ENCODE measurements around the gene ARHGAP9.

Gene ARHGAP9

DNA sequence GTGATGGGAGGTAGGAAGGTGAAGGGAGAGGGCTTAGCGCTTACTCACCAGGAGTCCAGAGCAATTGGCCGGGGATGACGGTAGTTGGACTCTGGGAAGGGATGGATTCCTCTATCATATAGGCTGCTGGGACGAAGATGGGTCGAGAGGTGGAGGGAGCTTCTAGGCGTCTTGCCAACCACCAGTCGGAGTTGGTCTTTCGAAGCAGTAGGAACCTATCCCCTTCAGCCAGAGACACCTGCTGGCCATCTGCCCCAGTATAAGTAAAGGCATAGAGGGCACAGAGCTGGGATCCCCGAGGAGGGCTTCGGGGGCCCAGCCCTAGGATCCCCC, 657 bp downstream of the ARHGAP9 start:
- Histone ChIP-seq H3K9me3 (ENCODE audit: control insufficient read depth in 2 of 2, low read length in 2 of 2) (no peaks in the 10 kb centered on the region), H3K36me3 (ENCODE audit: control insufficient read depth in 2 of 2, insufficient read depth in 2 of 2, low read length in 2 of 2) (no peaks in the 10 kb centered on the region), H3K27ac (ENCODE audit: low read depth in 2 of 2, low read length in 2 of 2) (peak overlapping the region; percentile 75 to 91), H3K4me1 (ENCODE audit: control insufficient read depth in 2 of 2, insufficient read depth in 2 of 2, low read length in 2 of 2) (peaks cover 26 to 28% of the 10 kb centered on the region in 2 donors), H3K27me3 (ENCODE audit: control insufficient read depth in 2 of 2, insufficient read depth in 2 of 2, low read length in 2 of 2) (peaks cover 13 to 48% of the 10 kb centered on the region in 2 donors), H3K4me3 (ENCODE audit: low read length in 2 of 2) (peak overlapping the region in 1 of 2 donors; percentile 75), H3K9ac (ENCODE audit: low read depth in 1 of 2, low read length in 2 of 2) (peak overlapping the region; percentile 46 to 56)

DNA sequence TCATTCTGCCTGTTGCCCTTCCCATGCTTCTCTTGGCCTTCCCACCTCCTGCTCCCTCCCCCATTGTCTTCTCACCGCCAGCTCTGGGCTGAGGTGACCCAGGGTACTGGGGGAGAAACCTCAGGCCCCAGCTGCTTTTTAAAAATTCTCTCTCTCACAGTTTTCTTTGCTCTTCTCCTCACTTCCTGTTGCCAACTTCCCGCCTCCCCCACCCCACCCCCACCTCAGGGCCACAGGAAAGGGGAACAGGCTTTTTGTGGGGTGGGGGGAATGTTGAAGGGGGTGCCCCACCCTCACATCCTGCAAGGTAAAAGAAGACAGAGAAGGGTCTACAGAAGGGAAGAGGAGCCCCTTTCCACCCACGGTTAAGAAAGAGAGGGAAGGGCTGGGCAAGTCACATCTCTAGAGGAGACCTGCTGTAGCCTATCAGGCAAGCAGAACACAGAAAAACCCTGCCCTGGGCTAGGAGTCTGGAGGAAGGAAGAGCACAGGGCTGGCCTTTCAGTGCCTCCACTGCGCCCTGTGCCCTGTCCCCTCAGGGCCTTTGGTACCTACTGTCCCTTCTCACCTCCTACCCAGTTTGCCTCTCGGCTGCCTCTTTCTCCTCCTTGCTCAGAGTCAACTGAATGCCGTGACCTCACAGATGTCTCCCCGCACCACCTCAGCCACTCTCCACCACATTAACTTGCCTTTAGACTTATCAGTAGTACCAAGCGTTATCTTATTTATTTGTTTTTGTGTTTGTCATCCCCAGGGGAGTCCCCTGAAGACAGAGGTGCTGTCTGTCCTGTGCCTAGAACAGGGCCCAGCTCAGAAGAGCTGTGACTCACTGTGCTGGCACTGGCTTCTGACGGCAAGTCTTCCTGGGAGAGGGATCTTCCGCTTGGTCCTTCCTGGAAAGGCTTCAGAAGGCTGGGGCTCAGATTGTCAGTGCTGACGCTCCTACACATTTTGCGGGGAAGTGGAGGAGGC, 1.7 kb downstream of the ARHGAP9 start:
- Histone ChIP-seq H3K4me1 (ENCODE audit: control insufficient read depth in 2 of 2, insufficient read depth in 2 of 2, low read length in 2 of 2) (peaks cover 26 to 28% of the 10 kb centered on the region in 2 donors), H3K4me3 (ENCODE audit: low read length in 2 of 2) (peak overlapping the region; percentile 42 to 75), H3K9me3 (ENCODE audit: control insufficient read depth in 2 of 2, low read length in 2 of 2) (no peaks in the 10 kb centered on the region), H3K9ac (ENCODE audit: low read depth in 1 of 2, low read length in 2 of 2) (peak overlapping the region; percentile 4 to 74), H3K27me3 (ENCODE audit: control insufficient read depth in 2 of 2, insufficient read depth in 2 of 2, low read length in 2 of 2) (peaks cover 12 to 49% of the 10 kb centered on the region in 2 donors), H3K27ac (ENCODE audit: low read depth in 2 of 2, low read length in 2 of 2) (peak overlapping the region; percentile 75 to 91), H3K36me3 (ENCODE audit: control insufficient read depth in 2 of 2, insufficient read depth in 2 of 2, low read length in 2 of 2) (no peaks in the 10 kb centered on the region)

DNA sequence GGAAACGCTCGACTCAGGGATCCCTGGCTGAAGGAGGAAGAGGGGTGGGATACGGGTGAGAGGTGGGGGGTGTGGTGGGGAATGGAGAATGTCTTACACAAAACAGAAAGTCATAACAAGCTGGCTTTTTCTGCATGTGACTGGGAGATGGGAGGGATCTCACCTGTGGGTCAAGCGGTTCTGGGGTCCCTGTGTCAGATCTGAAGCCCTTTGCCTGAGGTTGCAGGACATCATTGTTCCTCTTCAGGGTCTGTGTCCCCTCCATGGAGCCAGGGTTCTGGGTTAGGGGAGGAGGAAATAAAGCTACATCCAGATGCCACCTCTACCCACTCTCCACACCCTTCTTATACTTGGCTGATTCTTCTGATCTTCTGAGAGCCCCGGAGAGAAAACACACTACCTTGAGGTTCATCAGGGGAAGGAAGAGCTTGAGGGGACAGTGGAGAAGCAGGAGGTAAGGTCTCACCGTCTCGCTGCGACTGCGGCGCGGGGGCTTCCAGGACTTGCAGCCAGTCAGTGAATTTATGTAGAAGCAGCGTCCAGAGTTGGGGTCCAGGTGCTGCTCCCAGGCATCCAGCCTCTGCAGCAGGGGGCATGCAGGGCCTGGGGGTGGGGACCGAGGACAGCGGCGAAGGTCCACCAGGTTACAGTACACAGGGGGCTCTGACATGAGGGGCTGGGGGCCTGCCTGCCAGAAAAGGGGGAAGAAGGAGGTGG, 2.5 kb downstream of the ARHGAP9 start:
- H3K9ac ChIP-seq (ENCODE audit: low read depth in 1 of 2, low read length in 2 of 2), result peak overlapping the region in 1 of 2 donors; percentile 74
- H3K4me3 ChIP-seq (ENCODE audit: low read length in 2 of 2), result peak overlapping the region; percentile 42 to 75
- H3K9me3 ChIP-seq (ENCODE audit: control insufficient read depth in 2 of 2, low read length in 2 of 2), result no peaks in the 10 kb centered on the region
- peak overlapping the region; percentile 75 to 91 for H3K27ac ChIP-seq (ENCODE audit: low read depth in 2 of 2, low read length in 2 of 2)
- H3K27me3 ChIP-seq (ENCODE audit: control insufficient read depth in 2 of 2, insufficient read depth in 2 of 2, low read length in 2 of 2), result peaks cover 12 to 53% of the 10 kb centered on the region in 2 donors
- H3K4me1 ChIP-seq (ENCODE audit: control insufficient read depth in 2 of 2, insufficient read depth in 2 of 2, low read length in 2 of 2), result peaks cover 26 to 28% of the 10 kb centered on the region in 2 donors
- peaks cover 0 to 3% of the 10 kb centered on the region in 2 donors for H3K36me3 ChIP-seq (ENCODE audit: control insufficient read depth in 2 of 2, insufficient read depth in 2 of 2, low read length in 2 of 2)

DNA sequence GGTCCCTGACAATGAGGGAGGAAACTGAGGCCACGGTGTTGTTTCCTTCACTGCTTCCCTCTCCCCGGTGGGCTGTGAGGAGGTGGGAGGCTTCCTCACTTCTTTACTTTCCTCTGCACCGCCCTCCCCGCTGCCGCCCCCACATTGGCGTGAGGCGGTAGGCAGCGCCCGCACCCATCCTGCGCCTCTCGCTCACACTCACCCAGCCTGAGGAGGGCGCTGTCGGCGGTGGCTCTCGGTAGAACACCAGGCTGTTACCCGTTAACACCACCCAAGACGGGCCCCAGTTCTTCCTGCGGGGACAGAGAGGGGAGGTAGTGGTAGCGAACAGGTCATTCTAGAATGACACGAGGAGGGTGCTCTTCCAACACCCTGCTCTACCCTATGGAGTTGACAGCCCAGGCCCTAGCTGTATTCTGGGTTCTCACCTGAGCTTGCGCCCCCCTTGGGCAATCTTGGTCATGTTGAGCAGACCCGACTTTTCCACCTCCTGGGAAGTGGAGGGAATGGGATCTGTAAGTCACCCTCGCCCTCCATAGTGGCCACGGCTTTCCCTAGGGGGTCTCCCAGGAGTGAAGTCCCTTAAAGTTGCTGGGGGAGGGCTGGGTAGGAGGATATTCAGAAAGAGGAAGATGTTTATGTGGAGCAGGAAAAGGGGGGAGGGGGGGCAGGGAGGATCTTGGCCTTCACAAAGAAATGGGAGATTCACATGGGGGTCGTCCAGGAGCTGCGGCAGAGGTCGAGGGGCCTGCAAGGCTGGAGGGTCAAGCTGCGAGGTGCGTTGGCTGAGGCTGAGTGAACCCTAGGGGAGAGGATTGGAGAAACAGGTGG, 3.3 kb downstream of the ARHGAP9 start:
- H3K27me3 ChIP-seq (ENCODE audit: control insufficient read depth in 2 of 2, insufficient read depth in 2 of 2, low read length in 2 of 2), result peaks cover 12 to 50% of the 10 kb centered on the region in 2 donors
- peak overlapping the region in 1 of 2 donors; percentile 74 for H3K9ac ChIP-seq (ENCODE audit: low read depth in 1 of 2, low read length in 2 of 2)
- peak overlapping the region; percentile 42 to 75 for H3K4me3 ChIP-seq (ENCODE audit: low read length in 2 of 2)
- H3K9me3 ChIP-seq (ENCODE audit: control insufficient read depth in 2 of 2, low read length in 2 of 2), result no peaks in the 10 kb centered on the region
- H3K27ac ChIP-seq (ENCODE audit: low read depth in 2 of 2, low read length in 2 of 2), result peak overlapping the region; percentile 10 to 91
- peaks cover 31 to 32% of the 10 kb centered on the region in 2 donors for H3K4me1 ChIP-seq (ENCODE audit: control insufficient read depth in 2 of 2, insufficient read depth in 2 of 2, low read length in 2 of 2)
- peaks cover 0 to 6% of the 10 kb centered on the region in 2 donors for H3K36me3 ChIP-seq (ENCODE audit: control insufficient read depth in 2 of 2, insufficient read depth in 2 of 2, low read length in 2 of 2)

DNA sequence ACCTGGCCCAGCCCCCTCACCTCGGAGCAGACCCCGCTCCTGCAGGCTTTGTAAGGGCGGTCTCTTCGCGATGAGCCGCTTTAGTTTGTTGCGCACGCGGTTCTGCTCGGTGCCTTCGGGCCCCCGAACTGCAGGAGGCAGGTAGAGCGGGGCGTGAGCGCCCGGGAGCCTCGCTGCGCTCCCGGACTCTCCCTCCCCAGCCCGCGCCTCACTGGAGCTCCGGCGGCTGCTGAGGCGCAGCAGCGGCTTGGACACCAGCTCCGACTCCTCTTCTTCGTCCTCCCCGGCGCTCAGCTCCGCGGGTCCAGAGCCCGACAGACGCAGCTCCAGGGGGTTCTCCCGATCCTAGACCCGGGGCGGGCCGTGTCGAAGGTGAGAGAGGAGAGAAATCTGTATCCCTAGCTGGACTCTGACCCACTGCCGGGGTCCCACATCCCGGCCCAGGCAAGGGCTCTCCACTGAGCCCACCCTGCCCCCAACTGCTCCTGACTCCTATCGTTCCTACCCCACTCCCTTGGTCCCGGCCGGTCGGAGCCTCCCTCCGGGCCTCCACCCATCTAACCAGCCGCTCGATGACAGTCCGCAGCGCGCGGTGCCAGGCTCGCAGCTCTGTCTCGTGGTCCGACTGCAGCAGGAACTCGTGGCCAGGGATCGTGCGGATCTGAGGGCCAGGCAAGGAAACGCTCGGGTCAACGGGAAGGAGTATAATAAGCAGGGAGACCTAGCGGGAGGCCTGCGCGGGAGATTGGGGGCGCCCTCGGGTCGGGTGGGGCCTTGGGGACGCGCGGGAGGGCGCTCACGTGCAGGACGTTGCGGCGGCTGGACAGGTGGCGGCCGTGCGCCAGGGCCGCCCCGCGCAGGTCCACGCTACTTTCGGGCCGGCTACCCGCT, 4.2 kb downstream of the ARHGAP9 start:
- Histone ChIP-seq H3K9me3 (ENCODE audit: control insufficient read depth in 2 of 2, low read length in 2 of 2) (no peaks in the 10 kb centered on the region), H3K27ac (ENCODE audit: low read depth in 2 of 2, low read length in 2 of 2) (no peak overlapping the region), H3K9ac (ENCODE audit: low read depth in 1 of 2, low read length in 2 of 2) (no peak overlapping the region), H3K36me3 (ENCODE audit: control insufficient read depth in 2 of 2, insufficient read depth in 2 of 2, low read length in 2 of 2) (peaks cover 0 to 6% of the 10 kb centered on the region in 2 donors), H3K4me3 (ENCODE audit: low read length in 2 of 2) (peak overlapping the region; percentile 42 to 75), H3K4me1 (ENCODE audit: control insufficient read depth in 2 of 2, insufficient read depth in 2 of 2, low read length in 2 of 2) (peaks cover 36 to 39% of the 10 kb centered on the region in 2 donors), H3K27me3 (ENCODE audit: control insufficient read depth in 2 of 2, insufficient read depth in 2 of 2, low read length in 2 of 2) (peaks cover 12 to 50% of the 10 kb centered on the region in 2 donors)

DNA sequence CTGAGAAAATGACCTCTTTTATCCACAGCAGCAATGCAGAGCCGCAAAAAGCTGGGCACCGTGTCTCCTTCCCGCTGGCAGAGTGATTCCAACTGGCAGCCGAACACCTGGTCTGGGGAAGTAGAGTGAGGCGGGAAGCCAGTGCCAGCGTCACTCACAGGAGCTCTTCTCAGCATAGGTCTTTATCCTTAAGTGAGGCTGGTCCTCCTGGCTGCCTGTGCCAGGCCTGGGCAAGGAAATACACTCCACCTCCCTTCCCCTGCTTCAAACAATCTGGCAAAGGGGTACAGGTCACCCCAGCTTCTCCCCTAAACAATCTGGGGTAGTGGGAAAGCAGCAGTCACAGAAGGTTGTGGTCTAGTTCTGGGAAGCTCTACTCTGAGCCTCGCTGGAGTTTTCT, 4.8 kb downstream of the ARHGAP9 start:
- Histone ChIP-seq H3K27ac (ENCODE audit: low read depth in 2 of 2, low read length in 2 of 2) (no peak overlapping the region), H3K4me3 (ENCODE audit: low read length in 2 of 2) (no peak overlapping the region), H3K27me3 (ENCODE audit: control insufficient read depth in 2 of 2, insufficient read depth in 2 of 2, low read length in 2 of 2) (peaks cover 12 to 50% of the 10 kb centered on the region in 2 donors), H3K36me3 (ENCODE audit: control insufficient read depth in 2 of 2, insufficient read depth in 2 of 2, low read length in 2 of 2) (peaks cover 0 to 10% of the 10 kb centered on the region in 2 donors), H3K9ac (ENCODE audit: low read depth in 1 of 2, low read length in 2 of 2) (no peak overlapping the region), H3K9me3 (ENCODE audit: control insufficient read depth in 2 of 2, low read length in 2 of 2) (no peaks in the 10 kb centered on the region), H3K4me1 (ENCODE audit: control insufficient read depth in 2 of 2, insufficient read depth in 2 of 2, low read length in 2 of 2) (peaks cover 34 to 43% of the 10 kb centered on the region in 2 donors)

DNA sequence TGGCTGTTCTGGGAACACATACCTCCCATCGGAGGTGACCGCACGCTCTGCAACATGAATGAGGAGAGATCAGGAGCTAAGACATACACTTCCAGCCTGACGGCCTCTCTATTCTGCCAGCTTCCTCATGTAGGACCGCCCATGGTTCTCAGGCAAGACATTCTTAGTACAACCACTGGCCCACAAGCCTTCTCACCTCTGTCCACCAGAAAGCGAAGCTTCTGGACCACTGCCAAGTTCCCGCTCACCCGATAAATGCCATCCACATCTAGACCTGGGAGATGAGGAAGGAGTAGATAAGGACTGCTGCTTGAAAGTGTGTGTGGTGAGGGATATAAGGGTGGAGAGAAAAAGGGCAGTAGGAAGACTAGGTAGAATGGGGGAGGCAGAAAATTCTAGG, 5.2 kb downstream of the ARHGAP9 start:
- Histone ChIP-seq H3K36me3 (ENCODE audit: control insufficient read depth in 2 of 2, insufficient read depth in 2 of 2, low read length in 2 of 2) (peaks cover 0 to 11% of the 10 kb centered on the region in 2 donors), H3K9ac (ENCODE audit: low read depth in 1 of 2, low read length in 2 of 2) (no peak overlapping the region), H3K4me1 (ENCODE audit: control insufficient read depth in 2 of 2, insufficient read depth in 2 of 2, low read length in 2 of 2) (peaks cover 31 to 42% of the 10 kb centered on the region in 2 donors), H3K9me3 (ENCODE audit: control insufficient read depth in 2 of 2, low read length in 2 of 2) (no peaks in the 10 kb centered on the region), H3K27ac (ENCODE audit: low read depth in 2 of 2, low read length in 2 of 2) (no peak overlapping the region), H3K4me3 (ENCODE audit: low read length in 2 of 2) (no peak overlapping the region), H3K27me3 (ENCODE audit: control insufficient read depth in 2 of 2, insufficient read depth in 2 of 2, low read length in 2 of 2) (peaks cover 12 to 47% of the 10 kb centered on the region in 2 donors)

DNA sequence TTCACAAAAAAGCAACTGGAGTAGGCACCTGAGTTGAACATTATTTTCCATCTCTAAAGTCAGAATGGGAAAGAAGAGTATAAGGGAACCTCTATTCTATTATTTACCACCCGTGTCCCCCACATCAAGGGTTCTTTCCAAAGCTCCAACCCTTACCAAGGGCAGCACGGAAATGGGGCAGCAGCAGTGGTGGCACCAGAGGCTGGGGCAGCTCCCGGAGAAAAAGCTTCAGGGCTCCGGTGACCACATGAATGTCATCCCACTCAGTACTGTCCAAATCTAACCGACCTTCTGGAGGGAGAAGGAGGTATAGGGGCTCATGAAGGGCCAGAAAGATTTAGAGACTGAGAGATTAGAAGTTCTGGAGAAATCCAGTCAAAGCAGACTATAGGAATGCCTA, 5.8 kb downstream of the ARHGAP9 start:
- Histone ChIP-seq H3K36me3 (ENCODE audit: control insufficient read depth in 2 of 2, insufficient read depth in 2 of 2, low read length in 2 of 2) (peaks cover 0 to 16% of the 10 kb centered on the region in 2 donors), H3K27me3 (ENCODE audit: control insufficient read depth in 2 of 2, insufficient read depth in 2 of 2, low read length in 2 of 2) (peaks cover 12 to 43% of the 10 kb centered on the region in 2 donors), H3K27ac (ENCODE audit: low read depth in 2 of 2, low read length in 2 of 2) (no peak overlapping the region)

DNA sequence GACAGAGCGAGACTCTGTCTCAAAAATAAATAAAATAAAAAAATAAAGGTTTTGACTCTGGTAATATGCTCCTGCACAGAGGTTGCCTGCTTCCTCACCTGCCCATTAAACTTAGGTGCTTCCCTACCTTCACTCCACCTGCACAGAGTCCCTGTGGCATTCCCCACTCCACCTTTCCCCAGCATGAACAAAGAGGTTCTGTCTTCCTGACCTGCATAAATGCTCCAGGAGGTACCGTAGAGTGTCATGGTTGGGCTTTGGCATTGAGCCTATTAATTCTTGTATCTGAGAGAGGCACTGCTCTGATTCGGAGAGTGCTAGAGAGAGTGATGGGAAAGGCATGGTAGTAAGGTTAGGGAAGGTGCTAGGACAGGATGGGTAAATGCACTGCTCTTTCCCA, 6.3 kb downstream of the ARHGAP9 start:
- Histone ChIP-seq H3K4me3 (ENCODE audit: low read length in 2 of 2) (no peak overlapping the region), H3K9me3 (ENCODE audit: control insufficient read depth in 2 of 2, low read length in 2 of 2) (no peaks in the 10 kb centered on the region), H3K27ac (ENCODE audit: low read depth in 2 of 2, low read length in 2 of 2) (no peak overlapping the region), H3K9ac (ENCODE audit: low read depth in 1 of 2, low read length in 2 of 2) (no peak overlapping the region), H3K27me3 (ENCODE audit: control insufficient read depth in 2 of 2, insufficient read depth in 2 of 2, low read length in 2 of 2) (peaks cover 12 to 39% of the 10 kb centered on the region in 2 donors), H3K4me1 (ENCODE audit: control insufficient read depth in 2 of 2, insufficient read depth in 2 of 2, low read length in 2 of 2) (peaks cover 21 to 35% of the 10 kb centered on the region in 2 donors), H3K36me3 (ENCODE audit: control insufficient read depth in 2 of 2, insufficient read depth in 2 of 2, low read length in 2 of 2) (peaks cover 0 to 16% of the 10 kb centered on the region in 2 donors)

More for the DNA sequence above, 5.8 kb downstream of the ARHGAP9 start:
- H3K4me3 ChIP-seq (ENCODE audit: low read length in 2 of 2), result no peak overlapping the region
- H3K9me3 ChIP-seq (ENCODE audit: control insufficient read depth in 2 of 2, low read length in 2 of 2), result no peaks in the 10 kb centered on the region
- H3K4me1 ChIP-seq (ENCODE audit: control insufficient read depth in 2 of 2, insufficient read depth in 2 of 2, low read length in 2 of 2), result peaks cover 26 to 37% of the 10 kb centered on the region in 2 donors
- H3K9ac ChIP-seq (ENCODE audit: low read depth in 1 of 2, low read length in 2 of 2), result no peak overlapping the region
